GM12878 (cell line): ENCODE measurements around the gene RAE1. TPM values are rescaled to one million over a fixed set of nuclear protein-coding genes. Genes with fewer than 3 reads are reported as not detected.
A peak's percentile ranks its signal among the peaks of the same experiment; 100 is the strongest.

Experiments
- ATAC-seq: fragments of 200-7000 bp; cut with Tn5 transposase; 3 replicates; pipeline ENCODE4 v1.9.1; 2020; ENCODE audit warnings: mild to moderate bottlenecking, moderate library complexity
- BruUV-seq: library from RNA; stranded (reverse); fragments of 400-500 nt; replicated peaks from 2 replicates; lab custom pipeline; 2021; lab: Mats Ljungman, UMichigan
- CTCF ChIA-PET: fragments of 300-600 bp; sonication (Branson Sonifier 250); formaldehyde crosslinking; extraction: SDS; loops from one replicate; lab custom pipeline; 2021; ENCODE audit warnings: inconsistent platforms; lab: Yijun Ruan, JAX
- POLR2A ChIA-PET: fragments of 350-600 bp; formaldehyde crosslinking; extraction: SDS; loops from one replicate; lab custom pipeline; 2021; ENCODE audit warnings: inconsistent platforms; lab: Charles Lee
- RAD21 ChIA-PET: fragments of 300-600 bp; sonication (Branson Sonifier 250); formaldehyde crosslinking; loops from one replicate; lab custom pipeline; 2023; ENCODE audit warnings: antibody characterized with exemption; ENCODE audit not compliant: unreplicated experiment; lab: Charles Lee
- SMC1A ChIA-PET: fragments of 300-600 bp; sonication (Branson Sonifier 250); formaldehyde crosslinking; loops from one replicate; lab custom pipeline; 2023; ENCODE audit not compliant: unreplicated experiment, uncharacterized antibody; lab: Charles Lee
- DNase-seq: peaks from one replicate; pipeline ENCODE4 v3.0.0-alpha.2; 2011; ENCODE audit warnings: low read depth, low spot score
- FAIRE-seq: peaks from 3 replicates; lab custom pipeline; 2011; peaks lifted over from hg19 to GRCh38; lab: Jason Lieb, UNC
- H2AFZ ChIP-seq: 2 replicates; pipeline ENCODE4 v1.6.0; 2011; ENCODE audit warnings: low read depth, low read length, control low read depth; ENCODE audit not compliant: control insufficient read depth
- H3K27ac ChIP-seq: 2 replicates; pipeline ENCODE4 v1.5.1; 2011; ENCODE audit warnings: control low read depth; ENCODE audit not compliant: control insufficient read depth, insufficient read depth
- H3K27me3 ChIP-seq, 2 experiments: replicated peaks in 1 of 2; 2 replicates each; pipeline versions ENCODE4 v1.6.0 to v1.6.1; 2011; ENCODE audit warnings: low read length in 1 of 2; ENCODE audit not compliant: control insufficient read depth in 2 of 2, insufficient read depth in 2 of 2
- H3K36me3 ChIP-seq, 2 experiments: 2 replicates each; pipeline ENCODE4 v1.5.1; 2011; ENCODE audit warnings: low read length in 1 of 2; ENCODE audit not compliant: control insufficient read depth in 2 of 2, insufficient read depth in 2 of 2
- H3K4me1 ChIP-seq: 2 replicates; pipeline ENCODE4 v1.6.1; 2011; ENCODE audit warnings: mild to moderate bottlenecking, low read length, moderate library complexity, mixed read lengths; ENCODE audit not compliant: control insufficient read depth, insufficient read depth
- H3K4me2 ChIP-seq: 2 replicates; pipeline ENCODE4 v1.6.0; 2011; ENCODE audit warnings: control low read depth; ENCODE audit not compliant: control insufficient read depth, insufficient read depth
- H3K4me3 ChIP-seq: fragments of 200-600 bp; sonication (generic); 2 replicates; pipeline ENCODE4 v1.5.1; 2016
- H3K79me2 ChIP-seq: 2 replicates; pipeline ENCODE4 v1.6.0; 2011; ENCODE audit warnings: low read length; ENCODE audit not compliant: control insufficient read depth, insufficient read depth
- H3K9ac ChIP-seq: 2 replicates; pipeline ENCODE4 v1.8.0; 2011; ENCODE audit warnings: low read length, control low read depth, mixed read lengths; ENCODE audit not compliant: control insufficient read depth, insufficient read depth
- H3K9me3 ChIP-seq: replicated peaks from 3 replicates; pipeline ENCODE4 v1.5.1; 2011; ENCODE audit warnings: mild to moderate bottlenecking, low read length; ENCODE audit not compliant: control insufficient read depth, insufficient read depth
- H4K20me1 ChIP-seq: 2 replicates; pipeline ENCODE4 v1.6.0; 2011; ENCODE audit not compliant: control insufficient read depth, insufficient read depth
- EED ChIP-seq: sonication (generic); IDR thresholded peaks from 2 replicates; pipeline ENCODE4 v1.6.1; 2016; ENCODE audit warnings: antibody characterized with exemption, low read depth
- EP300 ChIP-seq, 2 experiments: fragments of 150-350 bp in 1 of 2; IDR thresholded peaks; 2 replicates each; pipeline ENCODE4 v1.6.1; 2011 to 2012; ENCODE audit warnings: low read depth in 2 of 2, low read length in 2 of 2, borderline replicate concordance in 1 of 2, improper control_type of control experiment in 1 of 2, inconsistent platforms in 1 of 2; ENCODE audit not compliant: control insufficient read depth in 1 of 2
- FOXM1 ChIP-seq: IDR thresholded peaks from 2 replicates; pipeline ENCODE4 v1.6.1; 2012; ENCODE audit warnings: low read depth, mild to moderate bottlenecking, inconsistent platforms, low read length, moderate library complexity
- GABPA ChIP-seq: IDR thresholded peaks from 2 replicates; pipeline ENCODE4 v1.6.1; 2014; ENCODE audit warnings: antibody characterized with exemption, low read depth, mild to moderate bottlenecking, inconsistent platforms
- JUNB ChIP-seq: IDR thresholded peaks from 2 replicates; pipeline ENCODE4 v1.6.1; 2016; ENCODE audit warnings: antibody characterized with exemption, mild to moderate bottlenecking
- KAT2A ChIP-seq: conservative IDR thresholded peaks from 2 replicates; pipeline ENCODE4 v1.6.1; 2011; ENCODE audit warnings: low read depth, low read length; ENCODE audit not compliant: control insufficient read depth
- MEF2A ChIP-seq: IDR thresholded peaks from 2 replicates; pipeline ENCODE4 v1.6.1; 2011; ENCODE audit warnings: low read depth, mild to moderate bottlenecking, low read length, moderate library complexity; ENCODE audit not compliant: insufficient read depth
- MEF2B ChIP-seq: fragments of 450-650 bp; IDR thresholded peaks from 2 replicates; pipeline ENCODE4 v1.6.1; 2018; ENCODE audit warnings: mild to moderate bottlenecking, moderate library complexity; ENCODE audit not compliant: partially characterized antibody, poor library complexity, severe bottlenecking
- NFYB ChIP-seq: IDR thresholded peaks from 2 replicates; pipeline ENCODE4 v1.6.1; 2011; ENCODE audit warnings: low read depth, mild to moderate bottlenecking, low read length, improper control_type of control experiment, moderate library complexity; ENCODE audit not compliant: insufficient read depth
- POU2F2 ChIP-seq: IDR thresholded peaks from 3 replicates; pipeline ENCODE4 v1.6.1; 2011; ENCODE audit warnings: low read depth, mild to moderate bottlenecking, low read length, borderline replicate concordance
- RAD21 ChIP-seq: IDR thresholded peaks from 2 replicates; pipeline ENCODE4 v1.6.1; 2011; ENCODE audit warnings: mild to moderate bottlenecking, low read depth, low read length, moderate library complexity; ENCODE audit not compliant: insufficient read depth
- RUNX3 ChIP-seq: IDR thresholded peaks from 2 replicates; pipeline ENCODE4 v1.6.1; 2012; ENCODE audit warnings: low read length, inconsistent platforms
- SMC3 ChIP-seq: IDR thresholded peaks from 2 replicates; pipeline ENCODE4 v1.6.1; 2011; ENCODE audit warnings: low read length, improper control_type of control experiment, borderline replicate concordance
- SRF ChIP-seq, 2 experiments: IDR thresholded peaks; 2 replicates each; pipeline ENCODE4 v1.6.1; 2011; ENCODE audit warnings: low read depth in 2 of 2, low read length in 2 of 2, mild to moderate bottlenecking in 1 of 2, moderate library complexity in 1 of 2
- SUPT20H ChIP-seq: IDR thresholded peaks from 2 replicates; pipeline ENCODE4 v1.6.1; 2011; ENCODE audit warnings: low read depth, mild to moderate bottlenecking, low read length, moderate library complexity, borderline replicate concordance; ENCODE audit not compliant: control insufficient read depth
- TBL1XR1 ChIP-seq: IDR thresholded peaks from 2 replicates; pipeline ENCODE4 v1.6.1; 2012; ENCODE audit warnings: low read depth, low read length, improper control_type of control experiment
- TCF12 ChIP-seq: IDR thresholded peaks from 2 replicates; pipeline ENCODE4 v1.6.1; 2011; ENCODE audit warnings: low read depth, mild to moderate bottlenecking, low read length
- TCF3 ChIP-seq: IDR thresholded peaks from 2 replicates; pipeline ENCODE4 v1.6.1; 2012; ENCODE audit warnings: low read depth, mild to moderate bottlenecking, low read length, borderline replicate concordance; ENCODE audit not compliant: insufficient read depth
- YBX1 ChIP-seq: fragments of 450-650 bp; IDR thresholded peaks from 2 replicates; pipeline ENCODE4 v1.6.1; 2016; ENCODE audit warnings: antibody characterized with exemption
- ZZZ3 ChIP-seq: IDR thresholded peaks from 2 replicates; pipeline ENCODE4 v1.6.1; 2011; ENCODE audit warnings: low read depth; ENCODE audit not compliant: control insufficient read depth, insufficient read length
- WGBS: methylation state at CpG from one replicate; pipeline ENCODE4 v1.1.6; 2016; ENCODE audit warnings: low lambda C conversion rate; ENCODE audit not compliant: insufficient replicate concordance, insufficient coverage; ENCODE audit errors: missing lambda C conversion rate; 5-methylcytosine and 5-hydroxymethylcytosine counted together
- in situ Hi-C: fragments of 300-500 bp; cut with MboI; formaldehyde crosslinking; loops from 9 replicates; pipeline ENCODE4 v1.14.3; 2018; ENCODE audit warnings: mixed read lengths
- intact Hi-C: fragments of 100-400 bp; cut with micrococcal nuclease; formaldehyde crosslinking; loops from one replicate; pipeline ENCODE4 v1.14.2; 2022; ENCODE audit not compliant: unreplicated experiment
- polyA plus RNA-seq, 11 experiments: library from polyadenylated mRNA; depleted of rRNA in 4 of 11; unstranded in 6 of 11; stranded (reverse) in 5 of 11; fragments of >200 nt; fragmentation: Nextera tagmentation in 4 of 11; fragmentation: Illumina TruSeq in 1 of 11; extraction: Ambion mirVana in 4 of 11; extraction: Trizol in 1 of 11; gene quantifications; 1 replicate in 1 of 11; 2 replicates in 10 of 11; pipeline versions ENCODE4 v1.2.1 to v1.2.3, GENCODE V29; 2011 to 2016; ENCODE audit warnings: inconsistent platforms in 2 of 11, missing spikeins in 2 of 11, low read depth in 1 of 11
- total RNA-seq, 4 experiments: library from RNA; depleted of rRNA in 3 of 4; stranded (reverse); fragments of >200 nt in 3 of 4; fragmentation: Illumina TruSeq in 1 of 4; extraction: Trizol in 1 of 4; gene quantifications; 2 replicates each; pipeline versions ENCODE4 v1.2.1 to v1.2.3, GENCODE V29; 2013 to 2021
- TF ChIP-seq, protein P1 (sequence below): fragments of 450-650 bp; IDR thresholded peaks from 2 replicates; pipeline ENCODE4 v1.6.1; 2017; ENCODE audit warnings: borderline replicate concordance
- TF ChIP-seq, protein P2 (sequence below): IDR thresholded peaks from 2 replicates; pipeline ENCODE4 v1.6.1; 2011; ENCODE audit warnings: borderline replicate concordance, low read depth, mild to moderate bottlenecking, moderate library complexity, low read length; ENCODE audit not compliant: insufficient read depth, poor library complexity, severe bottlenecking

RAE1 gene
- total and polyA plus RNA-seq, 10 of the 15 experiments (the other 5 are each of a cell fraction or from before 2014, with no cell fraction given), result 28.7 to 107 (median 49.3) TPM

DNA sequence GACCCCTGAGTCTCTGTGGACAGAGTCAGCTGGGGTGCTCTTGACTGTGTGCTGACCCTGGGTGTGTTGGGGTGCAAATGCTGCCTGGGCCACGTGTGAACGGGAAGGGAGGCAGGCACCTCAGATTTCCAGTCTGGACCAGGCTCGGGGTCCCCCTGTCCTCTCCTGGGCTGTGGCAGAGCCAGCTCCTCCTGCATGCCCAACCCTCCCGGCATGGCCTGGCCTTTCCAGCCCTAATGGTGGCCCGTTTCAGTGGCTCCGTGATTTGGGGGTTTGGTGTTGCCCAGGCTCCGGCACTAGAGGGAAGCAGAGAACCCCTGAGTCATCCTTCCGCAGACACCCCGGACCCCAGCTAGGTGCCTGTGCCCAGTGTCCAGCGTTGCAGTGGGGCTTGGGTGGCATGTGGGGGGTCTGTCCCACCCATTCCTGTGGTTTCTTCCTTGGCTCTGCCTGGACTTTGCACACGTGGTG, 49.2 kb downstream of the RAE1 start:
- in situ Hi-C loops, result loop anchor here (5.0 kb wide), 1 partner anchor 82 kb away; no protein-coding TSS in a partner anchor
- Histone ChIP-seq H3K4me2 (peak overlapping the region; percentile 99), H3K36me3 (peaks cover 35 to 38% of the 10 kb centered on the region in 2 experiments), H3K27me3 (no peaks in the 10 kb centered on the region), H3K4me3 (peak overlapping the region; percentile 72), H3K79me2 (peaks cover 76% of the 10 kb centered on the region), H3K9me3 (no peaks in the 10 kb centered on the region), H2AFZ (no peak overlapping the region), H4K20me1 (peaks cover 3% of the 10 kb centered on the region), H3K27ac (peak overlapping the region; percentile 97), H3K9ac (peak overlapping the region; percentile 77), H3K4me1 (peaks cover 53% of the 10 kb centered on the region)
- RAD21 ChIA-PET, result interaction anchor here (0.7 to 4.8 kb wide), 13 partner anchors 10 to 106 kb away, joined by 3 to 52 read pairs (median 4); partner anchors contain the start of gene RBM38
- CTCF ChIA-PET, result interaction anchor here (0.6 to 4.4 kb wide), 11 partner anchors 11 to 102 kb away, joined by 3 to 28 read pairs (median 8); no protein-coding TSS in a partner anchor
- DNase-seq (no peak), ATAC-seq (peak; percentile 33), FAIRE-seq (no peak)
- intact Hi-C loops, result loop anchor here (1.0 kb wide), 1 partner anchor 95 kb away; no protein-coding TSS in a partner anchor
- SMC1A ChIA-PET, result interaction anchor here (0.7 to 4.7 kb wide), 15 partner anchors 10 to 219 kb away, joined by 3 to 29 read pairs (median 5); partner anchors contain the start of gene RBM38
- WGBS, result 3% methylated on average over 9 of the region's 11 CpGs
- POLR2A ChIA-PET, result interaction anchor here (1.2 to 6.9 kb wide), 4 partner anchors 11 to 76 kb away, joined by 4 to 58 read pairs (median 12); partner anchors contain the start of gene RBM38
- BruUV-seq, result no TSS peak
- no peak for TF ChIP-seq JUNB
- no peak for TF ChIP-seq SRF (IDR thresholded peaks at IDR 0.05; ENCODE audit: low read depth in 2 of 2, low read length in 2 of 2)
- no peak for TF ChIP-seq SUPT20H
- no peak for TF ChIP-seq EED
- TF ChIP-seq RAD21, result peak; percentile 59
- TF ChIP-seq FOXM1, result no peak
- no peak for TF ChIP-seq YBX1
- TF ChIP-seq MEF2A, result no peak
- no peak for TF ChIP-seq RUNX3
- no peak for TF ChIP-seq TBL1XR1
- TF ChIP-seq POU2F2, result peak; percentile 46; the same call in 1 of the 3 replicates
- TF ChIP-seq SMC3, result peak; percentile 38; the same call in 1 of the 2 replicates
- TF ChIP-seq, protein P1, sequence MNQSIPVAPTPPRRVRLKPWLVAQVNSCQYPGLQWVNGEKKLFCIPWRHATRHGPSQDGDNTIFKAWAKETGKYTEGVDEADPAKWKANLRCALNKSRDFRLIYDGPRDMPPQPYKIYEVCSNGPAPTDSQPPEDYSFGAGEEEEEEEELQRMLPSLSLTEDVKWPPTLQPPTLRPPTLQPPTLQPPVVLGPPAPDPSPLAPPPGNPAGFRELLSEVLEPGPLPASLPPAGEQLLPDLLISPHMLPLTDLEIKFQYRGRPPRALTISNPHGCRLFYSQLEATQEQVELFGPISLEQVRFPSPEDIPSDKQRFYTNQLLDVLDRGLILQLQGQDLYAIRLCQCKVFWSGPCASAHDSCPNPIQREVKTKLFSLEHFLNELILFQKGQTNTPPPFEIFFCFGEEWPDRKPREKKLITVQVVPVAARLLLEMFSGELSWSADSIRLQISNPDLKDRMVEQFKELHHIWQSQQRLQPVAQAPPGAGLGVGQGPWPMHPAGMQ, result no peak
- no peak for TF ChIP-seq KAT2A
- TF ChIP-seq TCF3, result 0 out of 2 replicates have a peak, but pooled peaks have one; percentile 22
- no peak for TF ChIP-seq TCF12
- TF ChIP-seq MEF2B, result no peak
- TF ChIP-seq NFYB, result no peak
- TF ChIP-seq ZZZ3, result no peak
- TF ChIP-seq EP300 (IDR thresholded peaks at IDR 0.05; ENCODE audit: borderline replicate concordance in 1 of 2, control insufficient read depth in 1 of 2, low read depth in 2 of 2, low read length in 2 of 2), result no peak
- TF ChIP-seq, protein P2, sequence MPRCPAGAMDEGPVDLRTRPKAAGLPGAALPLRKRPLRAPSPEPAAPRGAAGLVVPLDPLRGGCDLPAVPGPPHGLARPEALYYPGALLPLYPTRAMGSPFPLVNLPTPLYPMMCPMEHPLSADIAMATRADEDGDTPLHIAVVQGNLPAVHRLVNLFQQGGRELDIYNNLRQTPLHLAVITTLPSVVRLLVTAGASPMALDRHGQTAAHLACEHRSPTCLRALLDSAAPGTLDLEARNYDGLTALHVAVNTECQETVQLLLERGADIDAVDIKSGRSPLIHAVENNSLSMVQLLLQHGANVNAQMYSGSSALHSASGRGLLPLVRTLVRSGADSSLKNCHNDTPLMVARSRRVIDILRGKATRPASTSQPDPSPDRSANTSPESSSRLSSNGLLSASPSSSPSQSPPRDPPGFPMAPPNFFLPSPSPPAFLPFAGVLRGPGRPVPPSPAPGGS, result no peak
- TF ChIP-seq GABPA, result no peak
